HG03520 (cell line): ENCODE measurements around the gene LRPAP1.
"Not testable (repeated sequence)": the region's sequence is repeated elsewhere in the genome, so short reads cannot be mapped to it uniquely, and the experiment has no call there.

Experiments
- ATAC-seq: cut with Tn5 transposase; IDR thresholded peaks from one replicate; pipeline ENCODE4 v1.9.1; 2021; ENCODE audit warnings: mild to moderate bottlenecking, moderate library complexity; ENCODE audit not compliant: unreplicated experiment

Gene LRPAP1

DNA sequence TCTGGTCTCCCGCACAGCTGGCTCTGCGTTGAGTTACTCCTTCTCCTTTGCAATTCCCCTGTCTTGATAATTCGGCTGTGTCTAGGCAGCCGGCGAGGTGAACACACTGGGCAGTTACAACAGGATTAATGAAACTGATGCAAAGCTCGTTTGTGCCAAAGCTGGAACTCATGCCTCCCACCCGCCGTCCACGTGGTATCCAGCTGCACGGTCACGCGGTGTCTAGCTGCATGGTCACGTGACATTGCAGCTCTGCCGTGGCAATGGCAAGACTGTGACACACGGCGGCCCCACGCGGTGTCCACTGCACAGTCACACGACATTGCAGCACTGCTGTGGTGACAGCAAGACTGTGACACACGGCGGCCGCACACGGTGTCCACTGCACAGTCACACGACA lies 31.2 kb upstream of the LRPAP1 start:
- no peak for ATAC-seq

GRCh38 chr4:3562127-3562526 lies 29.9 kb upstream of the LRPAP1 start:
- not testable (repeated sequence) for ATAC-seq

DNA sequence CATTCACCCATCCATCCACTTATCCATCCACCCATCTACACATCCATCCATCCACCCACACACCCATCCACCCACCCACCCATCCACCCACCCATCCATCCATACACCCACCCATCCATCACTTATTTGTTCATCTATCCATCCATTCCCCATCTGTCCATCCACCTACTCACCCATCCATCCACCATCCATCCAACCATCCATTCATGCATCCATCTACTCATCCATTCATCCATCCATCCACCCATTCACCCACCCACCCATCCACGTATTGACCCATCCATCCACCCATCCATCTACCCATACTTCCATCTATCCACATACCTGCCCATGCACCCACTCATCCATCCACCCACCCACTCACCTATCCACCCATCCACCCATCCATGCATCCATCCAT lies 28.2 kb upstream of the LRPAP1 start:
- not testable (repeated sequence) for ATAC-seq

DNA sequence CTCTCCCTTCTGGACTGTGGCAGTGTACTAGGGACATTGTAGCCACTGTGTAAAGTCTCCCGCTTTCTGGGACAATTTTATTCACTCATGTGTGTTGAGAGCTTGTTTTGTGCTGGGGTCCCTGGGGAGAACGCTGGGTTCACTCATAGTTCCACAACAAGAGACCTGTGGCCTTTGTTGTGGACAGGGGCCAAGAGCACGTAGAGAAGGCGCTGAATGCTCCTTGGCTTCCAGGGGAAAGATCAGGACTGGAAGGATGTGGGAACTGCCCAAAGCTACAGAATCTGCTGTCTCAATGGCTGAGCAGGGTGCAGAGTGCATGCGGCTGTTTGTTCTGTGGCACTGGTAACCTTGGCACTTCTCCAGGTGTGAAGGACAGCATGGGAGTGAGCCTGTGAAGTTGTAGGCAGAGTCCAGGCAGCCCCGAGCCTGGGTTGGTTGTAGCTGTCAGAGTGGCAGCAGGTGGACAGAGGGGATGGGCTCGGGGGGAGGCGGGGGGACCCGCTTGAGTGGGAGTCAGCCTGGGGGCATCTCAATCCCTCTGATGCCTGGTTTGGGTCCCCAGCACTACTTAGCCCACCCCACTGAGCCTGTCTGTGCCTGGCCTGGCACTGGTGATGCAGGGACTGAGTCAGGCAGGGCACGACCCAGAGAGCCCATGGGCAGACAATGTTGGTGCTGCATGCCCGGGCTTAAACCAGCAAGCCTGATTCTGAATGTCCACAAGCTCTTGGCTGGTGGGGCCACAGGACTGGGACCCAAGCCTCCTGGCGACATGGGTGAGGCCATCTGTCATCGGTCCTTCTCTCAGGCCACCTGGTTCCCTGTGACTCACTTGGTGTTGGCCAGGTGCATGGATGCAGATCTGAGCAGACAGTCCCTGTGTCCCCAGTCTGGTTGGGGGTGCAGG lies 27.4 kb upstream of the LRPAP1 start:
- ATAC-seq: not testable (repeated sequence)

- not testable (repeated sequence) for ATAC-seq
Measured at GRCh38 chr4:3558514-3558836, 26.3 kb upstream of the LRPAP1 start.

DNA sequence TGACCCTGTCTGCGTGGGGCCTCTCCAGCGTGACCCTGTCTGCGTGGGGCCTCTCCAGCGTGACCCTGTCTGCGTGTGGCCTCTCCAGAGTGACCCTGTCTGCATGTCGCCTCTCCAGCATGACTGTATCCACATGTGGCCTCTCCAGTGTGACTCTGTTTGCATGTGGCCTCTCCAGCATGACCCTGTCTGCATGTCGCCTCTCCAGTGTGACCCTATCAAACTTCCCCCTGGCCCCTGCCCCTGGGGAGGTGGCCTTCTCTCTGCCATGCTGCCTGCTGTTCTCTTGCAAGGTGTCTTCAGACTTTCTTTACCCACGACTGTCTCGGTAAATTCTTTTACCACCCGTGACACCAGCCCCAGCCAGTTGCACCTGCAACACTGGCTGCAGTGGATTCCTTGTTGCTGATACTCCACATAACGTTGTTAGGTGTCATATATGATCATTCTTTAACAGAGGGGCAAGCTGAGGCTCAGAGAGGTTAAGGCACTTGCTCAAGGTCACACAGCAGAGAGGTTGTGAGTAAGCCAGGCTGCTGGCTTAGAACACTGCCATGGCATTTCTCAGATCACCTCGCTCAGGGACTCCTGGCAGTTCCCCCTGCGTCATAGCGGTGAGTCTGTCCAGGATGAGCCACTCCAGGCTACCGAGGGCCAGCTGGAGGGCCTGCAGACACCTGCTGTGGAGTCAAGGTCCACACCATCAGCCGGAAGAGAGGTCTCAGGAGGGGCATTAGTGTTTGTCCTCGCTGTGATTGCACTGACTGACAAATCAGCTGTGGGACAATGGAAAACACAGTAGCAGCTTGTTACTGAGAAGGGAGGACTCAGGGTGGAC lies 25.7 kb upstream of the LRPAP1 start:
- not testable (repeated sequence) for ATAC-seq

- not testable (repeated sequence) for ATAC-seq
Measured at GRCh38 chr4:3557088-3557492, 24.9 kb upstream of the LRPAP1 start.

DNA sequence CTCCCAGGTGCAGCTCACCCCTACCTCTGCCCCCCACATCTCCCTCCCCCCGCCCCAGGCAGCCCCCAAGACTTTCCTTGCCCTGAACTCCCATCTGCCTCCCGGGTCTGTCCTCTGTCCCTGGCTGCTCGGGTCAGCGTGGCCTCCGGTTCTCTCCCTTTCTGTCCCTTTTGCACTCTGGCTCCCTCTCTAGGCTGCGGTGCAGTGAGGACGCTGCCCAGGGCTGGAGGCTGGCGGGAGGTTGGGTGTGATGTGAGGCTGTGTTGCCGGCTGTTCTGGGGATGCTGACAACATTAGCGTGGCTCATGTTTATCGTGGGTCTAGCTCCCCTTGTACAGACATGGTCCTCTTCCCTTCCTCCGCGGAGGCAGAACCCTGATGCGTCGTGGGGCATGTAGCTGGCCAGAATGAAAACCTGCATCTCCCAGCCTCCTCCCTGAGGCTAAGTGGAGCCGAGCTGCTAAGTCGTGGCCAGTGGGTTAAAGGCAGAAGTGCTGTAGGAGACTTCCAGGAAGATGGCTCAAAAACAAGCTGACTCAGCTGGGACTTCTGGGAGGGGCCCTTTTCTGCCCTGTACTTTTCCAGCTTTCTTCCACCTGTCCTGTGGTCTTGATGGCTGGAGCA lies 24.1 kb upstream of the LRPAP1 start:
- ATAC-seq: not testable (repeated sequence)

DNA sequence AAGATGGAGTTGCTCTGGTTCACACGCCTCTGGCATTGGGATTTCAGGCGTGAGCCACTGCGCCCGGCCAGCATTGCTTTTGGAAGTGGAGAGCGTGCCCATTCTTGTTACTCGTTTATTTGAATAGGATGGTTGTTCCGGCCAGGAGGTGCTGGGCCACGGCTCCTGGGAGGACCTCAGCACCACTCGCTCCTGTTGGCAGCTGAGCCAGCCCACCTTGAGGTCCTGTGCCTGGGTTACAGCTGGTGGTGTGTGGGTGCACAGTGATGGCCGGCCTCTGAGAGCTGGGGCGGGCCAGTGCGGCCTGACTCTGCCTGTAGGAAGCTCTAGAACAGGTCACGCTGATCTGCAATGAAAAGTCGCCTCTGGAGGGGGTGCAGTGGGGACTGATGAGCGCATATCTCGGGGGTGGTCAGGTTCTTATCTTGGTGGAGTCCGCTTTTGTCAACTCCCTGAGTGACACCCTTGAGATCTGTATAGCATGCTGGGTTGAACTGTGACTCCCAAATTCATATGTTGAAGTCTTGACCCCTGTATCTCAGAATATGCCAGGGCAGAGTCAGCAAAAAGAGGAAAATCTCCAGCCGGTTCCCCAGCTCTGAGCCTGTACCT lies 23.3 kb upstream of the LRPAP1 start:
- not testable (repeated sequence) for ATAC-seq

DNA sequence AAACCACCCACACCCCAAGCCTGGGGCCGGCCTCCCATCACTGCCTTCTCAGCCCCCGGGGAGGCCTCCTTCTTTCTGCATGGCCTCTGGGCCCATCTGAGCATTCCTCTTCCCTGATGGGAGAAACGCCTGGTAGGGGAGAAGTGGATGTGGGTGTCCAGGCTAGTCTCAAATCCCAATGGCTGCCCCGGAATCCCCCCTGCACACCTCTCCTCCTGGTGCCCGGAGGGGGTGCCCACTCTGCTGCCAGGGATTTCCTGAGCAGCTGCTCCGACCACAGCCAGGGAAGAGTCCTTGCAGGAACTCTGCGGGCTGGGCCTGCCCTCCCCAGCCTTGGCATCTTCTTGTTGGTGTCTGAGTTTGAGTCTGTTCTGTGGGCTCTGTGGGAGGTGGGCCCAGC lies 19.1 kb upstream of the LRPAP1 start:
- ATAC-seq: not testable (repeated sequence)

- ATAC-seq: not testable (repeated sequence)
Measured at GRCh38 chr4:3550792-3551325, 18.6 kb upstream of the LRPAP1 start.

- ATAC-seq: not testable (repeated sequence)
Measured at GRCh38 chr4:3550041-3550440, 17.8 kb upstream of the LRPAP1 start.

DNA sequence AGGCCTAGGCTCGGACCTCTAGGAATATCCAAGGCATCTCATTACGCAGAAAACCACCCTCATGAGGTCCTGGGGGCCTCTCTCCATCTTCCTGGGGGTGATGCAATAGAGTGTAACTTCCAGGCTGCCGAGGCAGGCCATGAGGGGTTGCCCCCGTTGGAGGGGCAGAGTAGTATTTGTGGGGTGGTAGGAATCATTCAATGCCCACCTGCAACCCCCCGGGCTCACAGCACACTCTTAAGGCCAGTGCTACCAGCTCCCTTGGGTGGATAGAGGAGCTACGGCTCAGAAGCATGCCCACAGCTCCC lies 17.4 kb upstream of the LRPAP1 start:
- ATAC-seq: not testable (repeated sequence)

- not testable (repeated sequence) for ATAC-seq
Measured at GRCh38 chr4:3548991-3549693, 16.9 kb upstream of the LRPAP1 start.

GRCh38 chr4:3546721-3547120 lies 14.5 kb upstream of the LRPAP1 start:
- not testable (repeated sequence) for ATAC-seq

GRCh38 chr4:3545351-3545750 lies 13.1 kb upstream of the LRPAP1 start:
- ATAC-seq: not testable (repeated sequence)

GRCh38 chr4:3544259-3545025 lies 12.2 kb upstream of the LRPAP1 start:
- ATAC-seq: not testable (repeated sequence)

DNA sequence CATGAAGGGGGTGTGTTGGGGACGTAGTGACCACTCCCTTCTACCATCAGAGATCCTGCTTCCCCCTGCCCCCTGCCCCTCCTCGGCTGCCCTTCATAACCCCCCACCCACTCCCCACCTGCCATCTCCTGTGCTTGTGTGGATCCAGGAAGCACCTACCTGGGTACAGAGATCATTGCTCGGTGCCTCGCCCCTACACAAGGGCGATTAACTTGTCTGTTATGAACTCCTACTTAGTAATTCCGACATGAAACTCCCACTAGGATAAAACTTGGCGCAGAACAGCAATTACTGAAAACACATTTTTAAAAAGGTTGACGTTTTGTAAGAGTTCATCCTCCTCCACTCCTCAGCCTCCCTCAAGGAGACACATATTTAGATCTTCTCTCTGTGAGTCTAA lies 11.2 kb upstream of the LRPAP1 start:
- not testable (repeated sequence) for ATAC-seq

DNA sequence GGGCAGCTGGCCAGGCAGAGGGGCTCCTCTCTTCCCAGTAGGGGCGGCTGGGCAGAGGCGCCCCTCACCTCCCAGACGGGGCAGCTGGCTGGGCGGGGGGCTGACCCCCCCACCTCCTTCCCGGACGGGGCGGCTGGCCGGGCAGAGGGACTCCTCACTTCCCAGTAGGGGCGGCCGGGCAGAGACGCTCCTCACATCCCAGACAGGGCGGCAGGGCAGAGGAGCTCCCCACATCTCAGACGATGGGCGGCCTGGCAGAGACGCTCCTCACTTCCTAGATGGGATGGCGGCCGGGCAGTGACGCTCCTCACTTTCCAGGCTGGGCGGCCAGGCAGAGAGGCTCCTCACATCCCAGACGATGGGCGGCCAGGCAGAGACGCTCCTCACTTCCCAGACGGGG lies 6.7 kb upstream of the LRPAP1 start:
- ATAC-seq: not testable (repeated sequence)
